ENCODE measurements around the gene WNT3A.
A peak's percentile ranks its signal among the peaks of the same experiment; 100 is the strongest.

Gene WNT3A

DNA sequence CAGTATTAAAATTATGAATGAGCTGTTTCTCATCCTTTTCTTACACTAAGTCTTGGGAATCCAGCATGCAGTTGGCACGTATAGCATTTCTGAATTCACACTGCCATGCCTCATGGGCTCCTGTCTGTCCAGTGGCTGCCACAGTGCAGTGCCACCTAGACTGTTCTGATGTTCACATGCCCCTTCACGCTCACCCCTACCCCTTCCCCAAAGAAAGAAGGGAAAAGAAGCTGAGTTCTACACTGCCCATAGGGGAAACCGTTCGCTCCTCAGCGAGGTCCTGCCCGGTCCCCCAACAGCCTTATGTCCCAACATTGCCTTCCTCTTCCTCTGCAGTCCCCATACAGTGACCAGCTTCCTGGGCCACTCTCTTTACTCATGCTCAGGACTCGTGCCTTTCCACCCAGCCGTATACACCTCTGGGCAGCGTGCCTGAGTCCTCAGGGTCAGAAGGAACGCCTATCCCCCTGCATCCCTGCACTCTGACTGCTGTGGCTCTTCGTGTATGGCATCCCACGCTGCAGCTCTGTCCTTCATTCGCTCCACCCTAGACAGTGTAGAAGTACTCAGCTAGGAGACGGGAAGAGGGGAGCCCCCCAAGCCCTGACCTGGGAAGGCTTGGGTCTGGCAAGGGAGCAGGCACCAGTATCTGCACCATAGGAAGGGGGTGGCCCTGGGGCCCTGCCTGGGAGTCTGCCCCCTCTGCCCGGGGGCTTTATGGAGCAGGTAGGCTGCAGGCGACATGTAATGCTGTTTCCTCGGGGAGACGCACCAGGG is 51.6 kb downstream of the WNT3A start:
- no peak overlapping the region for H3K4me3 ChIP-seq (ENCODE audit: low read depth, low read length)

DNA sequence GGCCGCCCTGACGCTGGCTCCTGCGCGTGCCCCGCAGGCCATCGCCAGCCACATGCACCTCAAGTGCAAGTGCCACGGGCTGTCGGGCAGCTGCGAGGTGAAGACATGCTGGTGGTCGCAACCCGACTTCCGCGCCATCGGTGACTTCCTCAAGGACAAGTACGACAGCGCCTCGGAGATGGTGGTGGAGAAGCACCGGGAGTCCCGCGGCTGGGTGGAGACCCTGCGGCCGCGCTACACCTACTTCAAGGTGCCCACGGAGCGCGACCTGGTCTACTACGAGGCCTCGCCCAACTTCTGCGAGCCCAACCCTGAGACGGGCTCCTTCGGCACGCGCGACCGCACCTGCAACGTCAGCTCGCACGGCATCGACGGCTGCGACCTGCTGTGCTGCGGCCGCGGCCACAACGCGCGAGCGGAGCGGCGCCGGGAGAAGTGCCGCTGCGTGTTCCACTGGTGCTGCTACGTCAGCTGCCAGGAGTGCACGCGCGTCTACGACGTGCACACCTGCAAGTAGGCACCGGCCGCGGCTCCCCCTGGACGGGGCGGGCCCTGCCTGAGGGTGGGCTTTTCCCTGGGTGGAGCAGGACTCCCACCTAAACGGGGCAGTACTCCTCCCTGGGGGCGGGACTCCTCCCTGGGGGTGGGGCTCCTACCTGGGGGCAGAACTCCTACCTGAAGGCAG is 52.3 kb downstream of the WNT3A start:
- TF ChIP-seq, protein P1, sequence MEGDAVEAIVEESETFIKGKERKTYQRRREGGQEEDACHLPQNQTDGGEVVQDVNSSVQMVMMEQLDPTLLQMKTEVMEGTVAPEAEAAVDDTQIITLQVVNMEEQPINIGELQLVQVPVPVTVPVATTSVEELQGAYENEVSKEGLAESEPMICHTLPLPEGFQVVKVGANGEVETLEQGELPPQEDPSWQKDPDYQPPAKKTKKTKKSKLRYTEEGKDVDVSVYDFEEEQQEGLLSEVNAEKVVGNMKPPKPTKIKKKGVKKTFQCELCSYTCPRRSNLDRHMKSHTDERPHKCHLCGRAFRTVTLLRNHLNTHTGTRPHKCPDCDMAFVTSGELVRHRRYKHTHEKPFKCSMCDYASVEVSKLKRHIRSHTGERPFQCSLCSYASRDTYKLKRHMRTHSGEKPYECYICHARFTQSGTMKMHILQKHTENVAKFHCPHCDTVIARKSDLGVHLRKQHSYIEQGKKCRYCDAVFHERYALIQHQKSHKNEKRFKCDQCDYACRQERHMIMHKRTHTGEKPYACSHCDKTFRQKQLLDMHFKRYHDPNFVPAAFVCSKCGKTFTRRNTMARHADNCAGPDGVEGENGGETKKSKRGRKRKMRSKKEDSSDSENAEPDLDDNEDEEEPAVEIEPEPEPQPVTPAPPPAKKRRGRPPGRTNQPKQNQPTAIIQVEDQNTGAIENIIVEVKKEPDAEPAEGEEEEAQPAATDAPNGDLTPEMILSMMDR (IDR thresholded peaks at IDR 0.05; ENCODE audit: low read depth, low read length), result no peak
- no peaks in the 10 kb centered on the region for H3K36me3 ChIP-seq
- peaks cover 42% of the 10 kb centered on the region for H3K27me3 ChIP-seq
- no peaks in the 10 kb centered on the region; the same call in 1 of the 2 replicates for H3K9me3 ChIP-seq
- H3K4me3 ChIP-seq (ENCODE audit: low read depth, low read length), result no peak overlapping the region
- H3K4me1 ChIP-seq, result no peaks in the 10 kb centered on the region
- no peak for DNase-seq

More for the DNA sequence above, 51.6 kb downstream of the WNT3A start:
- H3K27me3 ChIP-seq, result peaks cover 42% of the 10 kb centered on the region
- no peaks in the 10 kb centered on the region for H3K4me1 ChIP-seq
- H3K36me3 ChIP-seq, result no peaks in the 10 kb centered on the region
- no peak for DNase-seq
- H3K9me3 ChIP-seq, result no peaks in the 10 kb centered on the region; the same call in 1 of the 2 replicates
- TF ChIP-seq, protein P1 (IDR thresholded peaks at IDR 0.05; ENCODE audit: low read depth, low read length), result no peak

DNA sequence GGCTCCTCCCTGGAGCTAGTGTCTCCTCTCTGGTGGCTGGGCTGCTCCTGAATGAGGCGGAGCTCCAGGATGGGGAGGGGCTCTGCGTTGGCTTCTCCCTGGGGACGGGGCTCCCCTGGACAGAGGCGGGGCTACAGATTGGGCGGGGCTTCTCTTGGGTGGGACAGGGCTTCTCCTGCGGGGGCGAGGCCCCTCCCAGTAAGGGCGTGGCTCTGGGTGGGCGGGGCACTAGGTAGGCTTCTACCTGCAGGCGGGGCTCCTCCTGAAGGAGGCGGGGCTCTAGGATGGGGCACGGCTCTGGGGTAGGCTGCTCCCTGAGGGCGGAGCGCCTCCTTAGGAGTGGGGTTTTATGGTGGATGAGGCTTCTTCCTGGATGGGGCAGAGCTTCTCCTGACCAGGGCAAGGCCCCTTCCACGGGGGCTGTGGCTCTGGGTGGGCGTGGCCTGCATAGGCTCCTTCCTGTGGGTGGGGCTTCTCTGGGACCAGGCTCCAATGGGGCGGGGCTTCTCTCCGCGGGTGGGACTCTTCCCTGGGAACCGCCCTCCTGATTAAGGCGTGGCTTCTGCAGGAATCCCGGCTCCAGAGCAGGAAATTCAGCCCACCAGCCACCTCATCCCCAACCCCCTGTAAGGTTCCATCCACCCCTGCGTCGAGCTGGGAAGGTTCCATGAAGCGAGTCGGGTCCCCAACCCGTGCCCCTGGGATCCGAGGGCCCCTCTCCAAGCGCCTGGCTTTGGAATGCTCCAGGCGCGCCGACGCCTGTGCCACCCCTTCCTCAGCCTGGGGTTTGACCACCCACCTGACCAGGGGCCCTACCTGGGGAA is 53.0 kb downstream of the WNT3A start:
- H3K4me1 ChIP-seq, result no peaks in the 10 kb centered on the region
- H3K4me3 ChIP-seq (ENCODE audit: low read depth, low read length), result no peak overlapping the region; the same call in 1 of the 2 replicates
- H3K9me3 ChIP-seq, result no peaks in the 10 kb centered on the region; the same call in 1 of the 2 replicates
- TF ChIP-seq, protein P1 (IDR thresholded peaks at IDR 0.05; ENCODE audit: low read depth, low read length), result no peak
- peak; percentile 81 for DNase-seq
- peaks cover 42% of the 10 kb centered on the region for H3K27me3 ChIP-seq
- H3K36me3 ChIP-seq, result no peaks in the 10 kb centered on the region

DNA sequence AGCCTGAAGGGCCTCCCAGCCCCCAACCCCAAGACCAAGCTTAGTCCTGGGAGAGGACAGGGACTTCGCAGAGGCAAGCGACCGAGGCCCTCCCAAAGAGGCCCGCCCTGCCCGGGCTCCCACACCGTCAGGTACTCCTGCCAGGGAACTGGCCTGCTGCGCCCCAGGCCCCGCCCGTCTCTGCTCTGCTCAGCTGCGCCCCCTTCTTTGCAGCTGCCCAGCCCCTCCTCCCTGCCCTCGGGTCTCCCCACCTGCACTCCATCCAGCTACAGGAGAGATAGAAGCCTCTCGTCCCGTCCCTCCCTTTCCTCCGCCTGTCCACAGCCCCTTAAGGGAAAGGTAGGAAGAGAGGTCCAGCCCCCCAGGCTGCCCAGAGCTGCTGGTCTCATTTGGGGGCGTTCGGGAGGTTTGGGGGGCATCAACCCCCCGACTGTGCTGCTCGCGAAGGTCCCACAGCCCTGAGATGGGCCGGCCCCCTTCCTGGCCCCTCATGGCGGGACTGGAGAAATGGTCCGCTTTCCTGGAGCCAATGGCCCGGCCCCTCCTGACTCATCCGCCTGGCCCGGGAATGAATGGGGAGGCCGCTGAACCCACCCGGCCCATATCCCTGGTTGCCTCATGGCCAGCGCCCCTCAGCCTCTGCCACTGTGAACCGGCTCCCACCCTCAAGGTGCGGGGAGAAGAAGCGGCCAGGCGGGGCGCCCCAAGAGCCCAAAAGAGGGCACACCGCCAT is 53.8 kb downstream of the WNT3A start:
- DNase-seq, result no peak
- TF ChIP-seq, protein P1 (IDR thresholded peaks at IDR 0.05; ENCODE audit: low read depth, low read length), result no peak
- no peaks in the 10 kb centered on the region for H3K36me3 ChIP-seq
- no peak overlapping the region for H3K4me3 ChIP-seq (ENCODE audit: low read depth, low read length)
- no peaks in the 10 kb centered on the region for H3K4me1 ChIP-seq
- H3K9me3 ChIP-seq, result no peaks in the 10 kb centered on the region; the same call in 1 of the 2 replicates
- peaks cover 39% of the 10 kb centered on the region for H3K27me3 ChIP-seq

DNA sequence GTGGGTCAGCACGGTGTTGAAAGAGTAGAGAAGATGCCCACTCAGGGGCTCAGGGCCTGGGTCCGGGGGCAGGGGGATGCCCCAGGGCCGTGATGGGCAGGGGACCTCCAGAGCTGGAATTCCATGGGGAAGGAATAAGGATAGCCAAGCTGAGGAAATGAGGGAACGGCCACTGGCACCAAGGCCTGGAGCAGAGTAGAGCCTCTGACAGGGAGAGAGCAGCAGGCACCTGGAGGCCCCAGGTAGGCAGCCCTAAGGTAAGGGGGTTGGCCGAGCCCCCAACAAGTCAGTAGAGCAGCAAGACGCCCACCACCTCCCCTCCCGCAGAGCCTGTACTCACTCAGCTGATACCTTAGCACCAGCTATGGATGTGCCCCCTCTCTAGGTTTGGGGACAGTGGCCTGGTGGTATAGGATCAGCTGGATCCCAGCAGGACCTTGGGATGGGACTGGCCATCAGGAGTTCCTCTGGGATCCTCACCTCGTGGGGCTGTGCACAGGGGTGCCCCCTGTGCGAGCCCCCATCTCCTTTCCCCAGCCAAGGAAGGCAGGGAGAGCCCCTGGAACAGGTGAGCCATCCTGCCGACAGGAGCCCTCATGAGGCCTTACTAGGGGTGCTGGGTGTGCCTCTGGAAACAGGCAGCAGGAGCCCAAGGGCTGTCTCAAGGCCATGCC is 54.8 kb downstream of the WNT3A start:
- Histone ChIP-seq H3K9me3 (no peaks in the 10 kb centered on the region; the same call in 1 of the 2 replicates), H3K36me3 (no peaks in the 10 kb centered on the region), H3K4me1 (no peaks in the 10 kb centered on the region), H3K27me3 (peaks cover 32% of the 10 kb centered on the region), H3K4me3 (ENCODE audit: low read depth, low read length) (no peak overlapping the region)
- DNase-seq, result no peak
- TF ChIP-seq, protein P1 (IDR thresholded peaks at IDR 0.05; ENCODE audit: low read depth, low read length), result no peak
